HG03571 (cell line): ENCODE data around the gene SLC45A2.
A peak's percentile ranks its signal among the peaks of the same experiment; 100 is the strongest.
"Not testable (repeated sequence)": the region's sequence is repeated elsewhere in the genome, so short reads cannot be mapped to it uniquely, and the experiment has no call there.

ENCODE experiments used
- ATAC-seq: cut with Tn5 transposase; IDR thresholded peaks from one replicate; pipeline ENCODE4 v1.9.1; 2021; ENCODE audit not compliant: unreplicated experiment

The SLC45A2 gene

DNA sequence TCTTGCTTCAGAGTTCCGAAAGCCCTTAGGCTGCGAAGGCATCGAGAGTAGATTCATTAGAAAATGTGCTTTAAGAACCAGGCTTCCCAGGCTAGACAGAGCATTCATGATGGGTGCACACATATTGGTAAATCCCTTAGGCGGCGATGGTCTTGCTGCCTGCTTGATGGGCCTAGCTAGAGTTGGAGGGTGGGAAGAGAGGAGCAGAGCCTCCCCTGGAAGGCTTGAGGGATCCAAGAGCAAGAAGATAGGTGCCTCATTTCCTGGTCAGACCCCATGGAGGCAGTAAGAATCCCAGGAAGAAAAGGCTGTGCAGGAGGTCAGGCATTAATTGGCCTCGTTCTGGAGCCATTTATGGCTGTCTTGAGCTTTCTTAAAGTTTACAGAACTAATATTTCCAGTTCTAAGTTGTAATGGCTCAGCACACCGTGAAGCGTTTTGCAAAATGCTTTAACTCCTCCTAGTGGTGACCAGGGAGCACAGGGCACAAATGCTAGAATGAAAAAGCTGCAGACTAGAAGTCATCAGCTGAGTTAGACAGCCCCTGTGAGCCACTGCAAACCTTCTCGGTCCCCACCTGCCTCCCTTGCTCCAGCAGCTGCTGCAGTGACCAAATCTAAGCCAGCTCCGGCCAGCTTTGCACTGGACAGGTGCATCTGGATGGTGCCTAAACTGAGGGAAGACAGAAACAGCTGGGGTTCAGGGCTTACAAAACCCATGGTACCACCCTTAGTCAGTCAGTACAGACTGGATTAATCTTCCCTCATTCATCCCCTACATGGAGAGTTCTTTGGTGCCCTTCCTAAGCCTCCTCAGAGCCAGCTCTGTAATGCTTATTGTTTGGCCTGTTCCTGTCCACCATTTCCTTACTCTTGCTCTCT lies 14.7 kb downstream of the SLC45A2 start:
- ATAC-seq = peak; percentile 84

- ATAC-seq = no peak
Measured at GRCh38 chr5:33968211-33969005, 16.1 kb downstream of the SLC45A2 start.

DNA sequence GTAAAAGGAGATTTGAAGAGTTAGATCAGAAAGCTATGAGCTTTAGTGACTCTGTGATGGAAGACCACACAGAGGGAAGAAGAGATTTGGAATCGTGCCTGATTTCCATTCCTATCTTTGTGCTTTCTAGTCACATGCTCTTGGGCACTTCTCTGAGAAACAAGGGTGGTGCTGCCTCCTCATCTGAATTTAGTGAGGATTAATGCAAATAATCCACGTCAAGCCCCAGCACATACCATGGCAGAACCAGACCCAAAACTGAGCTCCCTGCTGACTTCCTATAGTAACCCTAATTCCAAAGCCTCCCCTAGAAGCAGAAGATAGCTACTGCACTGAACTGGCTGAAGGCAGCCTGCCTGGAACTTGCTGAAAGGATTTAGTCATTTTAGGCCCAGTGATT lies 17.7 kb downstream of the SLC45A2 start:
- no peak for ATAC-seq

DNA sequence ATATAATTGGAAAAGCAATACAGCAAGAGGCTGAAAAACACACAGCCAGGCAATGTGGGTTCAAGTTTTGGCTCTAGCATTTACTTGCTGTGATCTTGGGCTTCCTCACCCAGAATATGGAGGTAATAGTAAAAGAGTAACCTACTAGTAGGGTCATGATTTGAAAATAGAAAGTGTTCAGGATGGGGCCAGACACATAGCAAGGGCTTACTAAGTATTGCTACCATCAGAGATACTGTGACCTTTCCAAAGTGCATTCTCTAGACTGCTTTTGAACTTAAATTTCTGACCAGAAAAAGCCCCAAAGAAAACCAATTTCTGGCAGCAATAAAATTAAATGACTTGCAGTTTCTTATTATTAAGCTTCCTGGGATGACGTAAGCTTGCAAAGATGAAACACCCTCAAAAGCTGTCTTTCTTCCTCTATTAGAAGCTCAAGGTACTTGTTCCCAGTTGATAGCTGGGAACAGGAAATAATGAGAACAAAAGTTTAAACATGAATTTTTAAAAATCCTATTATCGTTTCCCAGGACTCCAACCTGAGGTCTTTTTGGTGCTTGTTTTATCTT lies 20.3 kb downstream of the SLC45A2 start:
- ATAC-seq = no peak

- ATAC-seq = no peak
Measured at GRCh38 chr5:33958176-33958575, 26.3 kb downstream of the SLC45A2 start.

- ATAC-seq = no peak
Measured at GRCh38 chr5:33957577-33958150, 26.8 kb downstream of the SLC45A2 start.

GRCh38 chr5:33952175-33952574 lies 32.3 kb downstream of the SLC45A2 start:
- not testable (repeated sequence) for ATAC-seq

DNA sequence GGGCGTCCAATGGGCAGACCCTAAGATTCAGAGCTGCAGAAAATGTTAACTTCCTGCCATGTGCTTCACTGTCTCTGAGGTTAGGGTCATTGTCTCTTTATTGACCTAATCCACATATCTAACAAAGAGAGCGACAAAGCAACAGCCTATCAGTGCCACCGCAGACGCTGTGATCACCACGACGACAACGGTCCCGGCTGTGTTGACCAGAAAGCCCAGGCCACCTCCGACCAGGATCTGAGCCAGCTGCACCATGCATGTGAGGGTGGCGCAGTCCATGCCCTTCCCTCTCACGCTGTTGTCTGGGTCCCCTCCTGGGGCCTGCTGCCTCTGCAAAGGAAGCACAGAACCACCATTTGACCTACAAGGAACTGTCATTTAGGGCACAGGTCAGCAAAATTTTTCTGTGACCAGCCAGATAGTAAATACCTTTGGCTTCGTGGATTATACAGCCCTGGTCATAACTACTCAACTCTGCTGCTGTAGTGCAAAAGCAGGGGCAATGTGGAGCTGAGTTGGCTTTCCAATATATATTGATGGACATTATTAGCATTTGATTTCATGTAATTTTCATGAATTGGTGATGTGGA lies 39.9 kb downstream of the SLC45A2 start:
- no peak for ATAC-seq

DNA sequence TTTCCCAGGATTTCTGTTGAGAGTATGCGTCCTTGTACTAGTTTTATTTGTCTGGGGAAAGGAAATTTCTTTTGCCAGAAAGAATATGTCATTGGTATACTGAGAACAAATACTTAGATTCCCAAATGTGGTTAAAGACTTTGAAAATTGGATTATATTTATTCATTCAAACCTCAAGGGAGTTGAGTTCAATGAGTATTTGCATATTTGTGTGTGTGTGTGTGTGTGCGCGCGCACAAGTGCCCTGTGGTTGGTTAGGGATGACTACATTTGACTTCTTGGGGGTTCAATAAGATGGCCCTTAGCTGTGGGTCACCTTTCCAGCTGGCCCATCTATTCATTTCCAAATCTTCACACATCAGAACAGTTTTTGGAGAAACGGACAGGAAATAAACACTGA lies 43.4 kb downstream of the SLC45A2 start:
- ATAC-seq = no peak

- no peak for ATAC-seq
Measured at GRCh38 chr5:33939556-33940262, 44.8 kb downstream of the SLC45A2 start.

GRCh38 chr5:33938881-33939280 lies 45.6 kb downstream of the SLC45A2 start:
- no peak for ATAC-seq

GRCh38 chr5:33938507-33938796 lies 46.0 kb downstream of the SLC45A2 start:
- no peak for ATAC-seq

- ATAC-seq = no peak
Measured at GRCh38 chr5:33937707-33938506, 46.6 kb downstream of the SLC45A2 start.

GRCh38 chr5:33937017-33937706 lies 47.3 kb downstream of the SLC45A2 start:
- no peak for ATAC-seq

- no peak for ATAC-seq
Measured at GRCh38 chr5:33936381-33937016, 48.0 kb downstream of the SLC45A2 start, which contains the start of gene RXFP3. RXFP3 (plus strand) TSS chr5:33936386; CDS start chr5:33936741, 355 bp downstream.

GRCh38 chr5:33936004-33936380 lies 48.5 kb downstream of the SLC45A2 start:
- no peak for ATAC-seq

DNA sequence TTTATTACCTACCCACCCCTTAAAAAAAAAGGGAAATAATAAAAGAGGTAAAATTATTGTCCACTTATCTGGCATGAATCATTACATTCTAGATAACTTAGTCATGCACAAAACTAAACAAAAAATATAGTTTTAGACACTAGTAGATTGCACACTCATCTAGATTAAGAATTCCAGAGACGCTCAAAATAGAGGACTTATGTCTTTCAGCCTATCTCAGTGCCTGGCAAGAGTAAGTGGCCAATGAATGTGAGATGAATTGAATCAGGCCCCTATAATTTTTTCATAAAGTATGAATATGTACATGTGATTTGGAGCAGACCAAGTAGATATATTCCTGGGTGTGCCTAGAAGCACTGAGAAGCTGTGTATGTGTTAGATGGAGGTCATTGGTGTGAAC lies 50.3 kb downstream of the SLC45A2 start:
- peak; percentile 13 for ATAC-seq

- ATAC-seq = peak; percentile 77
Measured at GRCh38 chr5:33933723-33934169, 50.7 kb downstream of the SLC45A2 start.

DNA sequence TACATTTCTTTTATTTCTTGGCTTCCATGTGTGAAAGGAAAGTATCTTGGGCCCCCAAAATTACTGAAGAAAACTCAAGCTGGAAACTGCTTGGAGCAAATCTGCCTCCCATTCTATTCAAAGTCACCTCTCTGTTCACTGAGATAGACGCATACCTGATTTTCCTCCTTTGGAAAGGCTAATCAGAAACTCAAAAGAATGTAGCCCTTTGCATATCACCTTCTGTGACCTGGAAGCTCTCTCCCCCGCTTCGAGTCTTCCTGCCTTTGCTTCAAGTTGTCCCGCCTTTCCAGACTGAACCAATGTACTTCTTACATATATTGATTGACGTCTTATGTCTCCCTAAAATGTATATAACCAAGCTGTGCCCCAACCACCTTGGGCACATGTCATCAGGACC lies 53.4 kb downstream of the SLC45A2 start:
- ATAC-seq = no peak
